Muscle of leg (tissue), 11 donors: ENCODE measurements around the gene ABCA2. TPM values are rescaled to one million over a fixed set of nuclear protein-coding genes. Genes with fewer than 3 reads are reported as not detected.
"Not testable (repeated sequence)": the region's sequence is repeated elsewhere in the genome, so short reads cannot be mapped to it uniquely, and the experiment has no call there.

Experiments
- DNase-seq: peaks from one replicate; pipeline ENCODE4 v3.0.0; 2013
- H3K27ac ChIP-seq: one replicate; pipeline ENCODE4 v1.5.1; 2013; ENCODE audit warnings: mild to moderate bottlenecking, low read length, control low read depth
- H3K27me3 ChIP-seq: one replicate; pipeline ENCODE4 v1.6.1; 2013; ENCODE audit warnings: low read length; ENCODE audit not compliant: control insufficient read depth, insufficient read depth
- H3K36me3 ChIP-seq: one replicate; pipeline ENCODE4 v1.6.1; 2013; ENCODE audit warnings: low read length; ENCODE audit not compliant: control insufficient read depth, insufficient read depth
- H3K4me1 ChIP-seq: one replicate; pipeline ENCODE4 v1.6.1; 2013; ENCODE audit warnings: low read length; ENCODE audit not compliant: control insufficient read depth, insufficient read depth
- H3K4me3 ChIP-seq: one replicate; pipeline ENCODE4 v1.5.1; 2013; ENCODE audit warnings: low read length, control low read depth
- H3K9me3 ChIP-seq: replicated peaks from 2 replicates; pipeline ENCODE4 v1.6.1; 2013; ENCODE audit warnings: low read depth, low read length; ENCODE audit not compliant: control insufficient read depth
- WGBS: methylation state at CpG from one replicate; pipeline ENCODE4 v1.1.5; 2013; ENCODE audit warnings: missing lambda C conversion rate; ENCODE audit not compliant: insufficient coverage; 5-methylcytosine and 5-hydroxymethylcytosine counted together
- polyA plus RNA-seq, 8 donors: library from polyadenylated mRNA; unstranded; fragments of 120-200 nt; gene quantifications; one replicate each; pipeline versions ENCODE4 v1.2.1 to v1.2.3, GENCODE V29; 2013; ENCODE audit warnings: inconsistent platforms in 1 of 8, low replicate concordance in 1 of 8; ENCODE audit not compliant: insufficient read length in 8 of 8, insufficient read depth in 1 of 8
- total RNA-seq: library from RNA; stranded (reverse); fragments of 120-200 nt; gene quantifications from one replicate; pipeline ENCODE4 v1.2.4, GENCODE V29; 2013

Gene ABCA2
- total and polyA plus RNA-seq, 9 donors = 8.3 to 24.8 (median 18.8) TPM

DNA sequence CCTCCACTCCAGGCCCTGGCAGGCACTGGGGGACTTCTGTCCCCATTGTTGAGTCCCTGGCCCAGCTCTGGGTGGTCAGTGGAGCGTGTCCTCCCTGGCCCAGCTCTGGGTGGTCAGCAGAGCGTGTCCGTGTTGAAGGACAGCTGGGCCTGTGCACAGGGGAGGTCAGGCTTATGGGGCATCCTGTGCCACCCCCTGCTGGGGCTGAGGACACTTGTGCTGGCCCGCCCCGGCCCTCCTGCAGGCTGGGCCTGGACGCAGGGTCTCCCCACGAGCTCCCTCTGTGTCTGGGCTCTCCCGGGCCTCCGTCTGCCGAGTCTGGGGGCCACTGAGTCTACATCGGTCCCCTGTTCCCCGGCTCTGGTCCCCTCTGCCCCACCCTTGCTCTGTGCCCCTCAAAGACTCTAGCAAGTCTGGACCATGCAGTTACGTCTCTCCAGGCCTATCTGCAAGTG is 20.2 kb downstream of the ABCA2 start:
- Histone ChIP-seq H3K4me3 (no peak overlapping the region), H3K27me3 (no peaks in the 10 kb centered on the region), H3K27ac (no peak overlapping the region), H3K36me3 (peaks cover 20% of the 10 kb centered on the region), H3K9me3 (no peaks in the 10 kb centered on the region), H3K4me1 (peaks cover 22% of the 10 kb centered on the region)
- WGBS = 71% methylated on average over 12 of the region's 13 CpGs
- DNase-seq = no peak

DNA sequence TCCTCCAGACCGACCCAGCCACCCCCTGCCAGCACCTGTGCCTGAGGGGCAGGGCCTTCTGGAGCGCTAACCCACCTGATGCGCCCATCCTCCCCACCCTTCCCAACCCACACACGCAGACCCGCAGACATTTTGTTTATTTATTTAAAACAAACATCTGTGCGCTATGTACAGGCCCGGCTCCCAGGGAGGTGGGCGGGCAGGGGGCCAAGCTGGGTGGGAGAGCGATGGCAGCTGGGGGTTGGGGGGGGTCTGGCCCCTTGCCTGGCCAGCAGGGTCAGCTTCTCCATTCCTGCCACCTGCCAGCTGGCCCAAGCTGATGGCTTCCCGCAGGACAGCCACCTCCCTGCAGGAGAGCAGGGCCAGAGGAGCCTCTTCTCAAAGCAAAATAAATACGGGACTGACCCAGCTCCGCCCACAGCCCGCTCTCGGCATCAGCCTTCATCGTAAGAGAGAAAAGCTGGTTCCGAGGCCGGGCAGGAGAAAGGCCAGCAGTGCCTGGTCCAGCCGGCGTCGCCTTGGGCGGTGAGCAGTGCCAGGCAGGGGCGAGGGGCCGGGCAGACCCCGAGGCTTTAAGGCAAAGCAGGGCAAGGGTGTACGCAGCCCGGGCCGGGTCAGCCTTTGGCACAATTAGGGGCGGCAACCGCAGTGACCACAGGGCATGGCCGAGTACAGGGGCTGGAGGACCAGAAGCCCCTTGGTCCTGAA is 20.8 kb downstream of the ABCA2 start:
- Histone ChIP-seq H3K36me3 (peaks cover 15% of the 10 kb centered on the region), H3K4me1 (peaks cover 22% of the 10 kb centered on the region), H3K27ac (no peak overlapping the region), H3K27me3 (no peaks in the 10 kb centered on the region), H3K4me3 (no peak overlapping the region), H3K9me3 (no peaks in the 10 kb centered on the region)
- peak; percentile 57 for DNase-seq
- 59% methylated on average over 21 of the region's 30 CpGs for WGBS

DNA sequence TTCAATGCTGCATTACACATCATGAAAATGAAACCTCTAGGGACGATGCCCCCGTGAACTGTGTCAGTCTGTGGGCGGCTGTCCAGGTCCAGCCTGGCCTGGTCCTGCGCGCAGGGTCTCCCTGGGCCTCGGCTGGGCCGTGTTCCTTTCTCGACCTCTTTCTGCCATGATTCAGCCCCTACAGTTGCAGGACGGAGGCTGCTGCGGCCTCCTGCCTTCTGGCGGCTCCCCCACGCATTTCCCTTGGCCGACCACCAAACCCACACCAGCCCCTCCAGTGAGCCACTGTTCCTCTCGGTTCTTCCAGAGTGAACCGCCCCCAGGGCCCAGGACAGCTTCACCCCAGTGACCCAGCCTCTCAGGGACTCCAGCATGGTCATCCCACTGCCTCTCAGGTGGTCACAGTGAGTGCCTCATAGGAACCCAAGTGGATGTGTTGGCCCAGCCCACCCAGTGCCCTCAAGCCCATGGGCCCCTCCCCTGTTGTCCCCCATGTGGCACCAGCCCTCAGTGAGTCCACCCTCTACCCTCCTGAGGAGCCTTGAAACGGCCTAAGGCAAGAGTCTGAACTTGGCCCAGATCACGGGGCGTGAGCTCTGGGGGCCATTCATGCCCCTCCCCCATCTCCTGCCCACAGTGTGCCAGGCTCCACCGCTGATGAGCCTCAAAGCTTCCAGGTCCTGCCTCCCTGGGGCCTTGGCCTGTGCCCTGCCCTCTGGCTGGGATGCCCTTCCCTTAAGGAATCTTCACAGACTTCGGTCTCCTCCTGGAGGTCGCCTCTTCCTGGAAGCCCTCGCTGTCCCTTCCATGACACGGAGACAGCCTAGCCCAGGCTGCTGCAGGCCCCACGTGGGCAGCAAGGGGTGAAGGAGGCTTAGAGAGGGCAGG is 21.7 kb downstream of the ABCA2 start:
- H3K27ac ChIP-seq = no peak overlapping the region
- H3K4me3 ChIP-seq = no peak overlapping the region
- H3K4me1 ChIP-seq = peaks cover 22% of the 10 kb centered on the region
- H3K9me3 ChIP-seq = no peaks in the 10 kb centered on the region
- H3K36me3 ChIP-seq = peaks cover 9% of the 10 kb centered on the region
- 53% methylated on average over 21 of the region's 24 CpGs for WGBS
- no peak for DNase-seq
- no peaks in the 10 kb centered on the region for H3K27me3 ChIP-seq

DNA sequence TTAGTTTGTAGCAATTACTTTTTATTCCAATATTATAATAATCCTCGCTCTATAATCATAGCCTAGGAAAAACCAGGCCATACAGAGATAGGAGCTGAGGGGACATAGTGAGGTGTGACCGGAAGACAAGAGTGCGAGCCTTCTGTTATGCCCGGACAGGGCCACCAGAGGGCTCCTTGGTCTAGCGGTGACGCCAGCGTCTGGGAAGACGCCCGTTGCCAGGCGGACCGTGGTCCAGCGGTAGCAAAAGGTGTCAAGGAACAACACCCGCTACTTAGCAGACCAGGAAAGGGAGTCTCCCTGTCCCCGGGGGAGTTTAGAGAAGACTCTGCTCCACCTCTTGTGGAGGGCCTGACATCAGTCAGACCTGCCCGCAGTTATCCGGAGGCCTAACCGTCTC is 23.8 kb downstream of the ABCA2 start:
- H3K27me3 ChIP-seq, H3K27ac ChIP-seq, H3K36me3 ChIP-seq, H3K9me3 ChIP-seq, DNase-seq, H3K4me3 ChIP-seq: not testable (repeated sequence)
- 24% methylated on average over 11 of the region's 17 CpGs for WGBS
- H3K4me1 ChIP-seq = peaks cover 22% of the 10 kb centered on the region

DNA sequence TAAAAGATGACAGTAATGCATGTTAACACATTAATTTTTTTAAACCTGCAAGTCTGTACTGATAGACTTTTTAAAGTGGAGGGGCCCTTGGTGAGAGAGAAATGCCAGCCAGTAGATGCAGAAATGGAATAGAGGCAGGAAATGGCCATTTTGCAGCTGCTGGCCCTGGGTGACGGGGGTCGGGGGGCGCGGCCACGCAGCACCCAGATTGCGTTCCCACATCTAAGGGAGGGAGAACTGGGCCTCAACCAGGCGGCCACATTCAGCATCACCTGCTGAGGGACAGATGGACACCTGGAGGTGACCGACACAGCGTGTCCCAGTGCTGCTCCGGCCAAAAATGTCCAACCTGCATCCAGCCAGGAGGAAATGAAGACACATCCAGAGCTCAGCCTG is 25.4 kb downstream of the ABCA2 start:
- Histone ChIP-seq H3K36me3 (no peaks in the 10 kb centered on the region), H3K27ac (no peak overlapping the region), H3K27me3 (peaks cover 3% of the 10 kb centered on the region), H3K9me3 (no peaks in the 10 kb centered on the region), H3K4me3 (no peak overlapping the region), H3K4me1 (peaks cover 14% of the 10 kb centered on the region)
- WGBS = 70% methylated on average over 10 of the region's 10 CpGs
- DNase-seq = no peak

DNA sequence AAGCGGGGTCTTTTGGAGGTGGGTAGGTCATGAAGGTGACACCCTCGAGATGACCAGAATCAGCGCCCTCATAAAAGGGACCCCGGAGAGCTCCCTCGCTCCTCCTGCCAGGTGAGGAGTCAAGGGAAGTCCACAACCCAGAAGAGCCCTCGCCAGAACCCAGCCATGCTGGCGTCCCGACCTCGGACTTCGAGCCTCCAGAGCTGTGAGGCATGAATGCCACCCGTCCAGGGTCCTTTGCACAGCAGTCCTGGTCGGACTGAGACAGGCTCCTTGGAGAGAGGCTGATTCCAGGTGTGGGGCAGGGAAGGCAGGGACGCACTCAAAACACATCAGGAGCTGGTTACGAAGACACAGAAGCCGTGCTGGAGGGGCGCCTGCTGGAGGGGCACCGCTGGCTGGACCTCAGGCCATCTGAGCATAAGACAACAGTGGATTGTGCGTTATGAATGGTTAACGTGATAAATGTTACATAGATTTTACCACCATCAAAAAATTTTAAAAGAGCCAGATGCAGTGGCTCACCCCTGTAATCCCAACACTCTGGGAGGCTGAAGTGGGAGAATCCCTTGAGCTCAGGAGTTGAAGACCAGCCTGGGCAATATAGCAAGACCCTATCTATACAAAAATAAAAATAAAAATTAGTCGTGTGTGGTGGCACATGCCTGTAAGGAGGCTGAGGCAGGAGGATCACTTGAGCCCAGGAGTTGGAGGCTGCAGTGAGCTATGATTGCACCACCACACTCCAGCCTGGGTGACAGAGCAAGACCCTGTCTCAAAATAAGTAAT is 26.0 kb downstream of the ABCA2 start:
- no peak overlapping the region for H3K4me3 ChIP-seq
- H3K36me3 ChIP-seq = no peaks in the 10 kb centered on the region
- peaks cover 8% of the 10 kb centered on the region for H3K4me1 ChIP-seq
- H3K9me3 ChIP-seq = no peaks in the 10 kb centered on the region
- peaks cover 9% of the 10 kb centered on the region for H3K27me3 ChIP-seq
- H3K27ac ChIP-seq = no peak overlapping the region
- WGBS = 75% methylated on average over 13 of the region's 20 CpGs
- DNase-seq = no peak

DNA sequence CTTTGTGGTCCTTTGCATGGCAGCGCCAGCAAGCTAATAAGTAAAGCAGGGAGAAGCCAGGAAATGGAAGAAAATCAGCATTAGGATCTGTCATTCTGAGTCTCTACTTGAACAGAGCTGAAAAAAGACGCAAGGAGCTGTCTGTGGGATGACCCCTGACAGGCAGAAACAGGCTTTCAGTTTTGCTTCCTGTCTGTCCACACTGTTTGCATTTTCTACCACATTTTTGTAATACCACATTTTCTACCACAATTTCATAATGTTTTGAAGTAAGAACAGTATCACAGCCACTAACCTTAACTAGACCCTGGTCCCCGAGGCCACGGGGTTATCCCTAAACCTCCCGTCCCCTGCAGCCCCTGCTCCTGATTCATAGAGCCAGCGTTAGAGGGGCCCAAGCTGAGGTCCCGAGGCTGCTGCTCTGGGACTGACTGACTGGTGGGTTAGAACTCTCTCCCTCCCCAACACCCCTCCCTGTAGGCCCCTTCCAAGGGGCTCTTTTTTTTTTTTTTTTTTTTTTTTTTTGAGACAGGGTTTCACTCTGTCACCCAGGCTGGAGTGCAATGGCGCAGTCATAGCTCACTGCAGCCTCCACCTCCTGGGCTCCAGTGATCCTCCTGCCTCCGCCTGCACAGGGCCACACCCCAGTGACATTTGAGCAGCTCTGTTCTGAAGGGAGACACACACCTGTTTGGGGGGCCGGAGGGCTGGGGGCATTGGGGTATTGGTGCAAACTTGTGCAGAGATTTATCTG is 27.7 kb downstream of the ABCA2 start:
- H3K27ac ChIP-seq = peak overlapping the region; percentile 13
- 67% methylated on average over 7 of the region's 10 CpGs for WGBS

DNA sequence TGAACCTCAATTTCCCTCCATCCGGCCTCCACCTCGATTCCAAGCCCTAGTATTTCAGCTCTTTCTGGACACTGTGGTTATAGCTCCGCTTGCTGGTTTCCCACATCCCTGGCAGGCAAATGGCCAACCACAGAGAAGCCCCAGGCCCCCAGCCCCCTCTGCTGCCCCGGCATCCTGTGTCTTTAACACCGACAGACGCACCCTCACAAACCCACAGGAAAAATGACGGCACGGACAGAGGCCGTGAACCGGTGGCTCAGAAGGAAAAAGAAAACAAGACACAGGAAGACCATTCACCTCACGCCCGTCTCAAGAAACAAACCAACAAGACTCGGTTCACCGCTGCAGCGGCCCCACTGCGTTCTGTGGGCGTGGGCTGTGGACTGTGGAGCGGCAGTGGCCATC is 30.2 kb downstream of the ABCA2 start:
- Histone ChIP-seq H3K9me3 (no peaks in the 10 kb centered on the region), H3K36me3 (peaks cover 11% of the 10 kb centered on the region), H3K4me3 (no peak overlapping the region), H3K4me1 (peaks cover 30% of the 10 kb centered on the region), H3K27me3 (peaks cover 47% of the 10 kb centered on the region), H3K27ac (no peak overlapping the region)
- no peak for DNase-seq
- 55% methylated on average over 15 of the region's 18 CpGs for WGBS

More for the DNA sequence above, 27.7 kb downstream of the ABCA2 start:
- DNase-seq = no peak
- Histone ChIP-seq H3K4me1 (peaks cover 16% of the 10 kb centered on the region), H3K4me3 (no peak overlapping the region), H3K36me3 (no peaks in the 10 kb centered on the region), H3K9me3 (no peaks in the 10 kb centered on the region), H3K27me3 (peaks cover 25% of the 10 kb centered on the region)

DNA sequence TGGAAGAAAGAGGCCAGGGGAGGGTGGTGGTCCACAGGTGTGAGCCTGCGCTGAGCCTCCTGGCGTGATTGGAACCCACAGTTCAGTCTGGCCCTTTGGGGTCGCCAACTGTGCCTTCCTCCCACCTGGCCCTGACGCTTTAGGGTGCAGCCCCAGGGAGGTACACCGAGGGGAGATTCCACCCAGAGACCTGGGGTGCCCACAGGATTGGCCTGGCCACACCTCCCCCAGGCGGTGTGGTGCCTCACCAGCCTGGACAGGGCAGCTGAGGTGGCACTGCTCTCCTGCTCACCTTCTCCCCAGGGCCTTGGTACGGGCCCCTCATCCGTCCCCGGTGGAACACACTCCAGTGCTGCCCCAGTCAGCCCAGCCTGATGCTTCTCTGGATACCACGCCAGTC is 30.7 kb downstream of the ABCA2 start:
- no peak overlapping the region for H3K4me3 ChIP-seq
- H3K27me3 ChIP-seq = peaks cover 47% of the 10 kb centered on the region
- DNase-seq = no peak
- H3K27ac ChIP-seq = no peak overlapping the region
- H3K9me3 ChIP-seq = no peaks in the 10 kb centered on the region
- 70% methylated on average over 10 of the region's 10 CpGs for WGBS
- peaks cover 34% of the 10 kb centered on the region for H3K4me1 ChIP-seq
- H3K36me3 ChIP-seq = peaks cover 11% of the 10 kb centered on the region
